HTR-8/SVneo (cell line): ENCODE measurements around the gene APIP.

Experiments used
- DNase-seq: peaks from one replicate; pipeline ENCODE4 v3.0.0; 2011; ENCODE audit warnings: low spot score, mixed read lengths; ENCODE audit not compliant: insufficient read length
- FAIRE-seq: peaks from 2 replicates; lab custom pipeline; 2011; peaks lifted over from hg19 to GRCh38; lab: Jason Lieb, UNC

The APIP gene

GRCh38 chr11:34850334-34850733, 65.8 kb downstream of the APIP start:
- FAIRE-seq, result no peak
- DNase-seq, result no peak

DNA sequence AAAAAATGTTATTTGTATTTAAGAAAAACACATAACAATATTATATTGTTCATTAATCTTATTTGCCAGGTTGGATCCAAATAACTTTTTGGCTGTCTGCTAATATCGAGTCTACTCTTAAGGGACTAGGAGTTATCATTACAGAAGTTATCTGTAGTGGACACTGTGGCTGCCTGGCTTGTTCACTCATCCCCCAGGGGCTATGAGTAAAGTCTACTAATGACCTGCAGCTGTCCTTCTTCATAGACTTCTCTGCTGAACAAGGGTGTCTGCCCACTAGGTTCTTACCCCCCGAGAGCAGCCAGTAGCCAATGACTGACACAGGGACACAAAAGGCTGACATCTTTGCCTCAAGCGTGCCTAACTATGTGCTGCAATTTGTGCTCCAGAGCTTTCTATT, 69.7 kb downstream of the APIP start:
- DNase-seq (no peak), FAIRE-seq (no peak)

GRCh38 chr11:34844463-34845112, 71.6 kb downstream of the APIP start:
- no peak for DNase-seq
- no peak for FAIRE-seq

DNA sequence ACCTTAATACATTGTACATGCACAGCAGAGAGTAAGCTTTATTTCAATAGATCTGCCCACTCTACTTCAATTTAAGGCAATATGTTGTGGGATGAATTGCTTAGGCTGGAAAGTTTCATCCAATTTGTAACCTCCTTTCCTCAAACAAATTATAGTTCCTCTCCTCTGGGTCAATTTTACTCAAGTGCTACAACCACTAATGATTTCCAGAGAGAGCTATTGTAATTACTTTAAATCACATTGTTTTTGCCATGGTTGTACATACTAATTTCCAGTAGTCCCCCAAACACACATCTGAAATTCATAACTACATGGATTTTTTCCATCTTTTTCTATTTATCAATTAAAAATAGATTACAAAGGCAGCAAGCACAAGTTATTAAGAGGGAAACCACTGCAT, 72.9 kb downstream of the APIP start:
- DNase-seq (no peak), FAIRE-seq (no peak)

DNA sequence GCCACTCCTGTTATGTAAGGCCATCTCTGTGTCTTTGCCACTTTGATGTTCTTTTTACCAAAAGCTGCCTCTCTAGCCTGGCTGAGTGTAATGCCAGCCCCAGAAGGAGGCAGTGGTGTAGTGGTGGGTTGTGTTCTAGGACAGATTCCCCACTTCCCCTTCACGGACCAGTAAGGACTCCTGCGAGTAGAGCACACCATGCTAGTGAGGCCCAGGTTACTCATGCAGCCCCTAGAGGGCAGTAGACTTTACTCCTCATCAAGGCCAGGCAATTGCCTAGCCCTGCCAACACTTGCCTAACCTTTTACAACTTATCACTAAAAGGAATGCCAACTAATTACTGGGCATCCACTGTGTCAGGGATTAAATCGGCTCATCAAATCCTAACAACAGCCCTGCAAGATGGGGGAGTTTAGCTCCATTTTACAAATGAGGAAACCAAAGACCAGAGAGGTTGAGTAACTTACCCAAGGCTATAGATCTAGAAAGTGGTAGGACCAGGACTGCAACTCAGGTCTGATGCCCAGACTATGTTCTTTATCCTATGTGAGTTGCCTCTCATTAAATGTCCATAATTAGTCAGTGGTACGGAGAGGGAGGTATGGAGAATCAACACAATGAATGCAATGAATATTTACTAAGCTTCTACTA, 75.3 kb downstream of the APIP start:
- FAIRE-seq (no peak), DNase-seq (no peak)

DNA sequence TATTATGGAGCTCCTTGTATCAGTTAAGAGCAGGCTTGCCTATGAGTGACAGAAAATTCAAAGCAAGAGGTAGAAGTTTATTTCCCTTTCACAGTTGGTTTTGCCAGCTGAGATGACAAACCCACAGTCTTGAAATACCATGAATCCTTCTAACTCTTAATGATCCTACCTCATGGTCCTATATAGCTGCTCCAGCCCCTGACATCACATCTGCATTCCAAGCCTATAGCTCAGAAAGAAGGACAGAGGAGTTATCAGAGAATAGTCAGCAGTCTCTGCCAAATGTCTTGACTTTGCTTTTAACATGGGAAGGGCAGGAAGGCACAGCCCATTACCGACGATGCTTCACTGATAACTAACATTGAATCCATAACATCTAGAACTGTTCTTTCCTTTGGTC, 76.2 kb downstream of the APIP start:
- no peak for DNase-seq
- no peak for FAIRE-seq

- DNase-seq (no peak), FAIRE-seq (no peak)
Measured at GRCh38 chr11:34836958-34837856, 79.0 kb downstream of the APIP start.

- FAIRE-seq, result no peak
- DNase-seq, result no peak
Measured at GRCh38 chr11:34833602-34834001, 82.6 kb downstream of the APIP start.
